ENCODE measurements around the gene STK25. TPM values are rescaled to one million over a fixed set of nuclear protein-coding genes. Genes with fewer than 3 reads are reported as not detected.

The STK25 gene
- total RNA-seq, 1 donor from 2014 or later: 259 TPM

GRCh38 chr2:241541564-241542277, 33.3 kb upstream of the STK25 start:
- Histone ChIP-seq H3K4me1 (peaks cover 9 to 11% of the 10 kb centered on the region in 2 donors), H3K9me3 (no peaks in the 10 kb centered on the region), H3K4me3 (peak overlapping the region; percentile 35 to 64), H3K36me3 (no peaks in the 10 kb centered on the region), H3K27ac (peak overlapping the region in 1 of 2 donors; percentile 80), H3K27me3 (peaks cover 4% of the 10 kb centered on the region)
- TF ChIP-seq CTCF (IDR thresholded peaks at IDR 0.05): no peak
- DNase-seq (ENCODE audit: low spot score in 2 of 2): no peak
- intact Hi-C loops (cut with DNase I): no loop called here

GRCh38 chr2:241540771-241541561, 32.6 kb upstream of the STK25 start:
- no peaks in the 10 kb centered on the region for H3K9me3 ChIP-seq
- H3K27ac ChIP-seq: peak overlapping the region in 1 of 2 donors; percentile 80
- H3K27me3 ChIP-seq: peaks cover 4% of the 10 kb centered on the region

GRCh38 chr2:241540401-241540770, 32.0 kb upstream of the STK25 start:
- no peak for TF ChIP-seq CTCF (IDR thresholded peaks at IDR 0.05)
- H3K36me3 ChIP-seq: no peaks in the 10 kb centered on the region
- peak overlapping the region in 1 of 2 donors; percentile 86 for H3K27ac ChIP-seq
- H3K4me3 ChIP-seq: peak overlapping the region; percentile 35 to 64
- intact Hi-C loops (cut with DNase I): no loop called here
- peak in 1 of 2 donors; percentile 67 for DNase-seq (ENCODE audit: low spot score in 2 of 2)
- H3K27me3 ChIP-seq: peaks cover 4% of the 10 kb centered on the region
- no peaks in the 10 kb centered on the region for H3K9me3 ChIP-seq
- peaks cover 8 to 11% of the 10 kb centered on the region in 2 donors for H3K4me1 ChIP-seq

More at GRCh38 chr2:241540771-241541561, 32.6 kb upstream of the STK25 start:
- DNase-seq (ENCODE audit: low spot score in 2 of 2): no peak
- no peak for TF ChIP-seq CTCF (IDR thresholded peaks at IDR 0.05)
- intact Hi-C loops (cut with DNase I): no loop called here
- Histone ChIP-seq H3K4me3 (peak overlapping the region; percentile 35 to 64), H3K36me3 (no peaks in the 10 kb centered on the region), H3K4me1 (peaks cover 8 to 11% of the 10 kb centered on the region in 2 donors)

- no peak for TF ChIP-seq CTCF (IDR thresholded peaks at IDR 0.05)
- Histone ChIP-seq H3K27me3 (peaks cover 4% of the 10 kb centered on the region), H3K27ac (peak overlapping the region in 1 of 2 donors; percentile 86), H3K36me3 (no peaks in the 10 kb centered on the region), H3K4me3 (peak overlapping the region in 1 of 2 donors; percentile 64), H3K9me3 (no peaks in the 10 kb centered on the region), H3K4me1 (peaks cover 8 to 11% of the 10 kb centered on the region in 2 donors)
- intact Hi-C loops (cut with DNase I): no loop called here
- no peak for DNase-seq (ENCODE audit: low spot score in 2 of 2)
These were observed 31.4 kb upstream of the STK25 start for GRCh38 chr2:241539616-241540374.

GRCh38 chr2:241538838-241539615, 30.6 kb upstream of the STK25 start:
- H3K27me3 ChIP-seq: peaks cover 4% of the 10 kb centered on the region
- peaks cover 8 to 11% of the 10 kb centered on the region in 2 donors for H3K4me1 ChIP-seq
- no peaks in the 10 kb centered on the region for H3K36me3 ChIP-seq
- H3K9me3 ChIP-seq: no peaks in the 10 kb centered on the region
- H3K27ac ChIP-seq: peak overlapping the region in 1 of 2 donors; percentile 86
- intact Hi-C loops (cut with DNase I): no loop called here
- DNase-seq (ENCODE audit: low spot score in 2 of 2): no peak
- TF ChIP-seq CTCF (IDR thresholded peaks at IDR 0.05): no peak
- no peak overlapping the region for H3K4me3 ChIP-seq
